Naive B cell (primary cell): ENCODE results near the gene PCDHGA9. TPM values are rescaled to one million over a fixed set of nuclear protein-coding genes. Genes with fewer than 3 reads are reported as not detected.
"Not testable (repeated sequence)": the region's sequence is repeated elsewhere in the genome, so short reads cannot be mapped to it uniquely, and the experiment has no call there.

Source experiments
- ATAC-seq, 2 donors: fragments of 150-1000 bp; cut with Tn5 transposase; 2 replicates each; pipeline ENCODE4 v1.10.0; 2021; ENCODE audit warnings: low read depth in 2 of 2, mild to moderate bottlenecking in 2 of 2, moderate library complexity in 2 of 2
- DNase-seq: peaks from one replicate; pipeline ENCODE4 v3.0.0; 2022
- H3K27ac Mint-ChIP-seq, 6 donors: one replicate each; pipeline ENCODE4 v1.8.0; 2020 to 2022; ENCODE audit warnings: mild to moderate bottlenecking in 6 of 6, mixed read lengths in 6 of 6, moderate library complexity in 5 of 6, inconsistent platforms in 2 of 6
- H3K27me3 Mint-ChIP-seq, 3 donors: one replicate each; pipeline ENCODE4 v1.8.0; 2021 to 2022; ENCODE audit warnings: mixed read lengths in 3 of 3, mild to moderate bottlenecking in 1 of 3
- H3K36me3 Mint-ChIP-seq, 2 donors: one replicate each; pipeline ENCODE4 v1.8.0; 2020 to 2022; ENCODE audit warnings: mixed read lengths in 2 of 2, inconsistent platforms in 1 of 2, mild to moderate bottlenecking in 1 of 2
- H3K4me1 Mint-ChIP-seq, 3 donors: one replicate each; pipeline ENCODE4 v1.8.0; 2020 to 2022; ENCODE audit warnings: mixed read lengths in 3 of 3, inconsistent platforms in 1 of 3, mild to moderate bottlenecking in 1 of 3, moderate library complexity in 1 of 3
- H3K4me3 Mint-ChIP-seq, 8 donors: one replicate each; pipeline ENCODE4 v1.8.0; 2020 to 2022; ENCODE audit warnings: mild to moderate bottlenecking in 8 of 8, mixed read lengths in 8 of 8, moderate library complexity in 8 of 8, inconsistent platforms in 2 of 8
- H3K9me3 Mint-ChIP-seq, 7 donors: one replicate each; pipeline ENCODE4 v1.8.0; 2020 to 2022; ENCODE audit warnings: mixed read lengths in 7 of 7, mild to moderate bottlenecking in 5 of 7, inconsistent platforms in 2 of 7, moderate library complexity in 1 of 7
- polyA plus RNA-seq, 6 donors: library from polyadenylated mRNA; unstranded; fragments of 300-500 nt; fragmentation: Illumina TruSeq; gene quantifications; one replicate each; pipeline ENCODE4 v1.2.3, GENCODE V29; 2021; ENCODE audit warnings: low read depth in 6 of 6

PCDHGA9 gene
- polyA plus RNA-seq, 6 donors from 2014 or later, result 0.25 TPM; not detected in 5

DNA sequence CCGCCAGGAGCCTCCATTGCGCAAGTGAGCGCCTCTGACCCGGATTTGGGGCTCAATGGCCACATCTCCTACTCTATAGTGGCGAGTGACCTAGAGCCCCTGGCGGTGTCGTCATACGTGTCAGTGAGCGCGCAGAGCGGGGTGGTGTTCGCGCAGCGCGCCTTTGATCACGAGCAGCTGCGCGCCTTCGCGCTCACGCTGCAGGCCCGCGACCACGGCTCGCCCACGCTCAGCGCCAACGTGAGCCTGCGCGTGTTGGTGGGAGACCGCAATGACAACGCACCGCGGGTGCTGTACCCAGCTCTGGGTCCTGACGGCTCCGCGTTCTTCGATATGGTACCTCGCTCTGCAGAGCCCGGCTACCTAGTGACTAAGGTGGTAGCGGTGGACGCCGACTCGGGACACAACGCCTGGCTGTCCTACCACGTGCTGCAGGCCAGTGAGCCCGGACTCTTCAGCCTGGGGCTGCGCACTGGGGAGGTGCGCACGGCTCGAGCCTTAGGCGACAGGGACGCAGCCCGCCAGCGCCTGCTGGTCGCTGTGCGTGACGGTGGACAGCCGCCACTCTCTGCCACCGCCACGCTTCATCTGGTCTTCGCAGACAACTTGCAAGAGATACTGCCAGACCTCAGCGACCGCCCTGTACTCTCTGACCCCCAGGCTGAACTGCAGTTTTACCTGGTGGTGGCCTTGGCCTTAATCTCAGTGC is 7.2 kb downstream of the PCDHGA9 start:
- peaks cover 11 to 30% (median 14%) of the 10 kb centered on the region in 3 donors for H3K4me1 Mint-ChIP-seq
- no peak for DNase-seq
- H3K27me3 Mint-ChIP-seq, result peaks cover 63 to 72% (median 63%) of the 10 kb centered on the region in 3 donors
- H3K27ac Mint-ChIP-seq, result peak overlapping the region in 3 of 6 donors; percentile 22 to 48 (median 39)
- peaks cover 21 to 46% of the 10 kb centered on the region in 2 donors for H3K36me3 Mint-ChIP-seq
- peaks cover 9 to 70% (median 43%) of the 10 kb centered on the region in 7 donors for H3K9me3 Mint-ChIP-seq
- peak overlapping the region in 2 of 8 donors; percentile 8 to 34 for H3K4me3 Mint-ChIP-seq
- ATAC-seq, result no peak

DNA sequence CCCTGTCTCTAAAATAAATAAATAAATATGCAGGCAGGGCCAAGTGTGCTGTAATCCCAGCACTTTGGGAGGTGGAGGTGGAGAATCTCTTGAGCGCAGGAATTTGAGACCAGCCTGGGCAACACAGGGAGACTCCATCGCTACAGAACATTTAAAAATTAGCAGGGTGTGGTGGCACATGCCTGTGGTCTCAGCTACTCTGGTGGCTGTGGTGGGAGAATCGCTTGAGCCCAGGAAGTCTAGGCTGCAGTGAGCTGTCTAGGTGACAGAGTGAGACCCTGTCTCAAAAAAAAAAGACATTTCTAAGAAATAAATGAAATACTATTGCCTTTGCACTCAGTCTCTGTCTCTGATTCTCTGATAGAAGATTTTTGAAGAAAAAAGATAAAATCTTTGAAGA is 9.0 kb downstream of the PCDHGA9 start:
- DNase-seq (no peak), ATAC-seq (no peak)
- Mint-ChIP-seq H3K9me3 (peaks cover 9 to 69% (median 44%) of the 10 kb centered on the region in 7 donors), H3K27me3 (peaks cover 60 to 70% (median 61%) of the 10 kb centered on the region in 3 donors), H3K4me1 (peaks cover 11 to 30% (median 16%) of the 10 kb centered on the region in 3 donors), H3K4me3 (peak overlapping the region in 1 of 8 donors; percentile 12), H3K27ac (peak overlapping the region in 2 of 6 donors; percentile 11 to 54), H3K36me3 (peaks cover 29 to 45% of the 10 kb centered on the region in 2 donors)

DNA sequence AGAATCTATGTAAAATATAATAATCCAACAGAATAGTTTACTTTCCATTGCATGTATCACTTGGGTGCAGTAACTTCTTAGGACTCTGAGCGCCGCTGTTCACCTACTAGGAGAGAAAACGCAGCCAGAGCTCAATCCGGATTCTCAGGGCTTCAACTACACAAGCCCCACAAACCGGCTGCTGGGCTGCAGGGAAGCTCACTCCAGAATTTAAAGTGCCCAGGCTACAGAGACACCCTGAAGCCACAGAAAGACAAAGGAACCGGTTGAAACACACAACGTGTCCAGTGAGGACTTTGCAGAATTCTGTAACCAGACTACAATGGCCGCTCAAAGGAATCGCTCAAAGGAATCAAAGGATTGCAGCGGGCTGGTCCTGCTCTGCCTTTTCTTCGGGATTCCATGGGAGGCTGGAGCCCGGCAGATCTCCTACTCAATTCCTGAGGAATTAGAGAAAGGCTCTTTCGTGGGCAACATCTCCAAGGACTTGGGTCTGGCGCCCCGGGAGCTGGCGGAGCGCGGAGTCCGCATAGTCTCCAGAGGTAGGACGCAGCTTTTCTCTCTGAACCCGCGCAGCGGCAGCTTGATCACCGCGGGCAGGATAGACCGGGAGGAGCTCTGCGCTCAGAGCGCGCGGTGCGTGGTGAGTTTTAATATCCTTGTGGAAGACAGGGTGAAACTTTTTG is 10.4 kb downstream of the PCDHGA9 start, which contains the start of gene PCDHGA10:
PCDHGA10 (plus strand) TSS at position 134 of the 686 bp plus-strand sequence; CDS start at position 323, 189 bp downstream.
- DNase-seq (no peak), ATAC-seq (peak; percentile 47 to 52)
- H3K4me3 Mint-ChIP-seq, result peak within 1 kb of the TSS; percentile 74 to 93 (median 87)
- peaks cover 9 to 70% (median 46%) of the 10 kb centered on the region in 7 donors for H3K9me3 Mint-ChIP-seq
- peaks cover 62 to 71% (median 67%) of the 10 kb centered on the region in 3 donors for H3K27me3 Mint-ChIP-seq
- peak within 1 kb of the TSS in 4 of 6 donors; percentile 43 to 85 (median 66) for H3K27ac Mint-ChIP-seq
- peaks cover 32 to 48% of the 10 kb centered on the region in 2 donors for H3K36me3 Mint-ChIP-seq
- peaks cover 11 to 22% (median 22%) of the 10 kb centered on the region in 3 donors for H3K4me1 Mint-ChIP-seq

DNA sequence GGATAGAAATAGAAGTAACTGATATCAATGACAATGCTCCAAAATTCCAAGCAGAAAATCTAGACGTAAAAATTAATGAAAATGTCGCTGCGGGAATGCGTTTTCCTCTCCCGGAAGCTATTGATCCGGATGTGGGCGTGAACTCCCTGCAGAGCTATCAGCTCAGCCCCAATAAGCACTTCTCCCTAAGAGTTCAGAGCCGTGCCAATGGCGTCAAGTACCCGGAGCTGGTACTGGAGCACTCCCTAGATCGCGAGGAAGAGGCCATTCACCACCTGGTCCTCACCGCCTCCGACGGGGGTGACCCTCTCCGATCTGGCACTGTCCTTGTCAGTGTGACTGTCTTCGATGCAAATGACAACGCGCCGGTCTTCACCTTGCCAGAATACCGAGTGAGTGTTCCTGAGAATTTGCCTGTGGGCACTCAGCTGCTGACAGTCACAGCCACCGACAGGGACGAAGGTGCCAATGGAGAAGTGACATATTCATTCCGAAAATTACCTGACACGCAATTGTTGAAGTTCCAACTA is 11.0 kb downstream of the PCDHGA9 start:
- Mint-ChIP-seq H3K27me3 (peaks cover 65 to 72% (median 67%) of the 10 kb centered on the region in 3 donors), H3K9me3 (peaks cover 11 to 70% (median 48%) of the 10 kb centered on the region in 7 donors), H3K36me3 (peaks cover 38 to 48% of the 10 kb centered on the region in 2 donors), H3K4me3 (peak overlapping the region; percentile 74 to 93 (median 87)), H3K4me1 (peaks cover 11 to 27% (median 18%) of the 10 kb centered on the region in 3 donors), H3K27ac (peak overlapping the region in 4 of 6 donors; percentile 43 to 85 (median 66))
- ATAC-seq (no peak), DNase-seq (no peak)

DNA sequence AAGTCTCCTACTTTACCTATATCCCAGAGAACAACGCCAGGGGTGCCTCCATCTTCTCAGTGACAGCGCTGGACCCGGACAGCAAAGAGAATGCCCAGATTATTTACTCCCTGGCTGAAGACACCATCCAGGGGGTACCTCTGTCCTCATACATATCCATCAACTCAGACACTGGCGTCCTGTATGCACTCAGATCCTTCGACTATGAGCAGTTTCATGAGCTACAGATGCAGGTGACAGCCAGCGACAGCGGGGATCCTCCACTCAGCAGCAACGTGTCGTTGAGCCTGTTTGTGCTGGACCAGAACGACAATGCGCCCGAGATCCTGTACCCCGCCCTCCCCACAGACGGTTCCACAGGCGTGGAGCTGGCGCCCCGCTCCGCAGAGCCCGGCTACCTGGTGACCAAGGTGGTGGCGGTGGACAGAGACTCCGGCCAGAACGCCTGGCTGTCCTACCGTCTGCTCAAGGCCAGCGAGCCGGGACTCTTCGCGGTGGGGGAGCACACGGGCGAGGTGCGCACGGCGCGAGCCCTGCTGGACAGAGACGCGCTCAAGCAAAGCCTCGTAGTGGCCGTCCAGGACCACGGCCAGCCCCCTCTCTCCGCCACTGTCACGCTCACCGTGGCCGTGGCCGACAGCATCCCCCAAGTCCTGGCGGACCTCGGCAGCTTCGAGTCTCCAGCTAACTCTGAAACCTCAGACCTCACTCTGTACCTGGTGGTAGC is 12.1 kb downstream of the PCDHGA9 start:
- Mint-ChIP-seq H3K36me3 (peaks cover 36 to 44% of the 10 kb centered on the region in 2 donors), H3K9me3 (peaks cover 9 to 64% (median 45%) of the 10 kb centered on the region in 7 donors), H3K27ac (peak overlapping the region in 3 of 6 donors; percentile 4 to 79 (median 36)), H3K27me3 (peaks cover 62 to 69% (median 64%) of the 10 kb centered on the region in 3 donors), H3K4me3 (peak overlapping the region in 6 of 8 donors; percentile 7 to 84 (median 60)), H3K4me1 (peaks cover 11 to 28% (median 18%) of the 10 kb centered on the region in 3 donors)
- ATAC-seq, DNase-seq: not testable (repeated sequence)

DNA sequence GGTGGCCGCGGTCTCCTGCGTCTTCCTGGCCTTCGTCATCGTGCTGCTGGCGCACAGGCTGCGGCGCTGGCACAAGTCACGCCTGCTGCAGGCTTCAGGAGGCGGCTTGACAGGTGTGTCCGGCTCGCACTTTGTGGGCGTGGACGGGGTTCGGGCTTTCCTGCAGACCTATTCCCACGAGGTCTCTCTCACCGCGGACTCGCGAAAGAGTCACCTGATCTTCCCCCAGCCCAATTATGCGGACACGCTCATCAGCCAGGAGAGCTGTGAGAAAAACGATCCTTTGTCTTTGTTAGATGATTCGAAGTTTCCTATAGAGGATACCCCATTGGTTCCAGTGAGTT is 12.7 kb downstream of the PCDHGA9 start:
- Mint-ChIP-seq H3K4me1 (peaks cover 9 to 28% (median 18%) of the 10 kb centered on the region in 3 donors), H3K36me3 (peaks cover 33 to 39% of the 10 kb centered on the region in 2 donors), H3K27me3 (peaks cover 59 to 68% (median 63%) of the 10 kb centered on the region in 3 donors), H3K9me3 (peaks cover 9 to 64% (median 46%) of the 10 kb centered on the region in 7 donors), H3K4me3 (peak overlapping the region in 5 of 8 donors; percentile 7 to 68 (median 46)), H3K27ac (peak overlapping the region in 3 of 6 donors; percentile 36 to 60 (median 53))
- not testable (repeated sequence) for ATAC-seq, DNase-seq

DNA sequence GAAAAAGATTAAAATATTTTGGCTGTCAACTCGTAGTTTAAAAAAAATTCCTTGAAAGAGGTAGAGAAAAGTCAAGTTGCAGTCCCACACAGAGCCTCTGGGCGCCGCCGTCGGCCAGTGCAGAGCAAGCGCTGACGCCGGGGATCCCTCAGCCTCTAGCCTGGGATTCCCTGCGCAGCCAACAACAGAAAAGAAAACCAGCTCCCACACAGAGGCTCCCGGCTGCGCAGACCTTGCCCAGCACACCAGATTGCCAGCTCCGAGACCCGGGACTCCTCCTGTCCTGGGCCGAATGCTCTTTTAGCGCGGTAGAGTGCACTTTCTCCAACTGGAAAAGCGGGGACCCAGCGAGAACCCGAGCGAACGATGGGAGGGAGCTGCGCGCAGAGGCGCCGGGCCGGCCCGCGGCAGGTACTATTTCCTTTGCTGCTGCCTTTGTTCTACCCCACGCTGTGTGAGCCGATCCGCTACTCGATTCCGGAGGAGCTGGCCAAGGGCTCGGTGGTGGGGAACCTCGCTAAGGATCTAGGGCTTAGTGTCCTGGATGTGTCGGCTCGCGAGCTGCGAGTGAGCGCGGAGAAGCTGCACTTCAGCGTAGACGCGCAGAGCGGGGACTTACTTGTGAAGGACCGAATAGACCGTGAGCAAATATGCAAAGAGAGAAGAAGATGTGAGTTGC is 15.1 kb downstream of the PCDHGA9 start, which contains the start of gene PCDHGB7:
PCDHGB7 (plus strand) TSS at position 184 of the 679 bp plus-strand sequence; CDS start at position 367, 183 bp downstream.
- Mint-ChIP-seq H3K36me3 (peaks cover 43 to 52% of the 10 kb centered on the region in 2 donors), H3K4me3 (peak within 1 kb of the TSS; percentile 16 to 68 (median 49)), H3K9me3 (peaks cover 11 to 84% (median 60%) of the 10 kb centered on the region in 7 donors), H3K27ac (peak within 1 kb of the TSS in 5 of 6 donors; percentile 38 to 96 (median 92)), H3K4me1 (peaks cover 7 to 34% (median 18%) of the 10 kb centered on the region in 3 donors), H3K27me3 (peaks cover 72 to 83% (median 72%) of the 10 kb centered on the region in 3 donors)
- ATAC-seq, result peak in 1 of 2 donors; percentile 41
- DNase-seq, result not testable (repeated sequence)

DNA sequence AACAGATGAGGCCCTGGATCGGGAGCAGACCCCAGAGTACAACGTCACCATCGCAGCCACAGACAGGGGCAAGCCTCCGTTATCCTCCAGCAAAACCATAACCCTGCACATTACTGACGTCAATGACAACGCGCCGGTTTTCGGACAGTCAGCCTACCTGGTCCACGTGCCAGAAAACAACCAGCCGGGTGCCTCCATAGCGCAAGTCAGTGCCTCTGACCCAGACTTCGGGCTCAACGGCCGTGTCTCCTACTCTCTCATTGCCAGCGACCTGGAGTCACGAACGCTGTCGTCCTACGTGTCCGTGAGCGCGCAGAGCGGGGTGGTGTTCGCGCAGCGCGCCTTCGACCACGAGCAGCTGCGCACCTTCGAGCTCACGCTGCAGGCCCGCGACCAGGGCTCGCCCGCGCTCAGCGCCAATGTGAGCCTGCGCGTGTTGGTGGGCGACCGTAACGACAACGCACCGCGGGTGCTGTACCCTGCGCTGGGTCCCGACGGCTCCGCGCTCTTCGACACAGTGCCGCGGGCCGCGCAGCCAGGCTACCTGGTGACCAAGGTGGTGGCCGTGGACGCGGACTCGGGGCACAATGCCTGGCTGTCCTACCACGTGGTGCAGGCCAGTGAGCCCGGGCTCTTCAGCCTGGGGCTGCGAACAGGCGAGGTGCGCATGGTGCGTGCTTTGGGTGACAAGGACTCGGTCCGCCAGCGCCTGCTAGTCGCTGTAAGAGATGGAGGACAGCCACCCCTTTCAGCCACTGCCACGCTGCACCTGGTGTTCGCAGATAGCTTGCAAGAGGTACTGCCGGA is 16.7 kb downstream of the PCDHGA9 start:
- peak overlapping the region in 4 of 8 donors; percentile 45 to 64 (median 54) for H3K4me3 Mint-ChIP-seq
- DNase-seq (no peak), ATAC-seq (no peak)
- H3K9me3 Mint-ChIP-seq, result peaks cover 16 to 82% (median 56%) of the 10 kb centered on the region in 7 donors
- peaks cover 3 to 21% (median 4%) of the 10 kb centered on the region in 3 donors for H3K4me1 Mint-ChIP-seq
- H3K27me3 Mint-ChIP-seq, result peaks cover 65 to 80% (median 70%) of the 10 kb centered on the region in 3 donors
- H3K27ac Mint-ChIP-seq, result peak overlapping the region in 4 of 6 donors; percentile 73 to 96 (median 92)
- peaks cover 37 to 52% of the 10 kb centered on the region in 2 donors for H3K36me3 Mint-ChIP-seq

DNA sequence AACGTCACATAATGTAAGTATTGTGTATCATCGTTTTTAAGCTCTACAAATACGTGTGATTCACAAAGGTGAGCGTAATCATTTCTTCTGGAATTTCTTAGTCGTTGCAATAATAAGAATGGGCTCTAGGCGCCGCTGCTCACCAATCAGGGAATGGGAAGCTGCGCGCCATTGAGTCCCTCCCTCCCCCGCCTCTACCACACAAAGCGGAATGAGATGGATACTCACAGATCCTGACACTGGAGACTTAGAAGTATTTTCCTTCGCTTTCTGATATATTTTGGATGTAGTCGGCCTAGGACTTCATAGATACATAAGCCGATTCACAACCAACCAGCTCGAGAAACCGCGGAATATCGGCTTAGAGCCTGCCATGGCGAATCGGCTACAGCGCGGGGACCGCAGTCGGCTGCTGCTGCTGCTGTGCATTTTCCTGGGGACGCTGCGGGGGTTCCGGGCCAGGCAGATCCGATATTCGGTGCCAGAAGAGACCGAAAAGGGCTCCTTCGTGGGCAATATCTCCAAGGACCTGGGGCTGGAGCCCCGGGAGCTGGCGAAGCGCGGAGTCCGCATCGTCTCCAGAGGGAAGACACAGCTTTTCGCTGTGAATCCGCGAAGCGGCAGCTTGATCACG is 18.4 kb downstream of the PCDHGA9 start, which contains the start of gene PCDHGA11:
PCDHGA11 (plus strand) TSS at position 197 of the 634 bp plus-strand sequence; CDS start at position 374, 177 bp downstream.
- DNase-seq (no peak), ATAC-seq (no peak)
- Mint-ChIP-seq H3K4me1 (peaks cover 0 to 19% (median 0%) of the 10 kb centered on the region in 3 donors), H3K4me3 (peak within 1 kb of the TSS; percentile 56 to 89 (median 82)), H3K36me3 (peaks cover 26 to 41% of the 10 kb centered on the region in 2 donors), H3K27ac (peak within 1 kb of the TSS in 5 of 6 donors; percentile 13 to 96 (median 94)), H3K27me3 (peaks cover 56 to 83% (median 68%) of the 10 kb centered on the region in 3 donors), H3K9me3 (peaks cover 13 to 70% (median 43%) of the 10 kb centered on the region in 7 donors)

DNA sequence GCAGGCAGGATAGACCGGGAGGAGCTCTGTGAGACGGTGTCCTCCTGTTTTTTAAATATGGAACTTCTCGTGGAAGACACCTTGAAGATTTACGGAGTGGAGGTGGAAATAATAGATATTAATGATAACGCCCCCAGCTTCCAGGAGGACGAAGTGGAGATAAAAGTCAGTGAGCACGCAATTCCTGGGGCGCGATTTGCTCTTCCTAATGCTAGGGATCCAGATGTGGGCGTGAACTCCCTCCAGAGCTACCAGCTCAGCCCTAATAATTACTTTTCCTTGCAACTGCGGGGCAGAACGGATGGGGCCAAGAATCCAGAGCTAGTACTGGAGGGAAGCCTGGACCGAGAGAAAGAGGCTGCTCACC is 18.9 kb downstream of the PCDHGA9 start:
- Mint-ChIP-seq H3K27me3 (peaks cover 58 to 83% (median 63%) of the 10 kb centered on the region in 3 donors), H3K4me1 (peaks cover 0 to 19% (median 0%) of the 10 kb centered on the region in 3 donors), H3K9me3 (peaks cover 13 to 67% (median 40%) of the 10 kb centered on the region in 7 donors), H3K4me3 (peak overlapping the region; percentile 26 to 89 (median 74)), H3K36me3 (peaks cover 26 to 41% of the 10 kb centered on the region in 2 donors), H3K27ac (peak overlapping the region in 5 of 6 donors; percentile 13 to 94 (median 83))
- ATAC-seq, result no peak
- DNase-seq, result no peak
